H1 (cell line): Measurements from ENCODE around the gene DNMT1. TPM values are rescaled to one million over a fixed set of nuclear protein-coding genes. Genes with fewer than 3 reads are reported as not detected.

ENCODE experiments used
- CTCF ChIA-PET: fragments of 300-600 bp; sonication (Branson Sonifier 250); formaldehyde crosslinking; loops from one replicate; lab custom pipeline; 2021; ENCODE audit not compliant: partially characterized antibody; lab: Charles Lee
- POLR2A ChIA-PET: fragments of 300-600 bp; sonication (Branson Sonifier 250); formaldehyde crosslinking; loops from one replicate; lab custom pipeline; 2021; ENCODE audit warnings: inconsistent platforms; ENCODE audit not compliant: partially characterized antibody; lab: Charles Lee
- DNase-seq, 2 experiments: peaks; one replicate each; pipeline versions ENCODE4 v3.0.0 to v3.0.0-alpha.2; 2010 to 2022; ENCODE audit warnings: low spot score in 2 of 2, low read depth in 1 of 2, mixed read lengths in 1 of 2
- FAIRE-seq: peaks from 2 replicates; lab custom pipeline; 2011; peaks lifted over from hg19 to GRCh38; lab: Jason Lieb, UNC
- H2AFZ ChIP-seq: 2 replicates; pipeline ENCODE4 v1.8.1; 2012; ENCODE audit warnings: low read length, inconsistent platforms
- H2AK5ac ChIP-seq: 2 replicates; pipeline ENCODE4 v1.6.1; 2013; ENCODE audit warnings: low read depth, low read length
- H2BK120ac ChIP-seq: replicated peaks from 2 replicates; pipeline ENCODE3; 2013; ENCODE audit warnings: low read depth, low read length, inconsistent platforms
- H2BK12ac ChIP-seq: 2 replicates; pipeline ENCODE4 v1.6.1; 2013; ENCODE audit warnings: low read depth, low read length
- H2BK15ac ChIP-seq: 2 replicates; pipeline ENCODE4 v1.6.1; 2013; ENCODE audit warnings: low read length
- H2BK20ac ChIP-seq: 2 replicates; pipeline ENCODE4 v1.6.1; 2013; ENCODE audit warnings: low read length
- H2BK5ac ChIP-seq: 2 replicates; pipeline ENCODE4 v1.6.1; 2013; ENCODE audit warnings: low read depth, low read length
- H3K14ac ChIP-seq: 2 replicates; pipeline ENCODE4 v1.6.1; 2013; ENCODE audit warnings: inconsistent platforms; ENCODE audit not compliant: insufficient read length
- H3K18ac ChIP-seq: 2 replicates; pipeline ENCODE4 v1.6.1; 2013; ENCODE audit warnings: low read length; ENCODE audit errors: extremely low read depth
- H3K23ac ChIP-seq: 2 replicates; pipeline ENCODE4 v1.6.1; 2013; ENCODE audit warnings: inconsistent platforms; ENCODE audit not compliant: insufficient read length
- H3K23me2 ChIP-seq: 2 replicates; pipeline ENCODE4 v1.6.1; 2013; ENCODE audit warnings: low read depth, low read length
- H3K27ac ChIP-seq: 2 replicates; pipeline ENCODE4 v1.6.1; 2011; ENCODE audit warnings: low read depth, low read length, inconsistent platforms
- H3K27me3 ChIP-seq, 4 experiments: replicated peaks in 1 of 4; 1 replicate in 1 of 4; 2 replicates in 3 of 4; pipeline versions ENCODE4 v1.6.1 to v1.8.1; 2011 to 2013; ENCODE audit warnings: low read length in 3 of 4, mild to moderate bottlenecking in 3 of 4, inconsistent platforms in 2 of 4, mixed read lengths in 2 of 4, moderate library complexity in 1 of 4; ENCODE audit not compliant: control insufficient read depth in 3 of 4, insufficient read depth in 3 of 4; ENCODE audit errors: extremely low read depth in 1 of 4
- H3K36me3 ChIP-seq, 4 experiments: 2 replicates each; pipeline versions ENCODE4 v1.6.1 to v1.8.1; 2011 to 2013; ENCODE audit warnings: mild to moderate bottlenecking in 4 of 4, low read length in 3 of 4, moderate library complexity in 2 of 4, control low read depth in 1 of 4, inconsistent platforms in 1 of 4; ENCODE audit not compliant: insufficient read depth in 4 of 4, control insufficient read depth in 2 of 4
- H3K4ac ChIP-seq: replicated peaks from 2 replicates; pipeline ENCODE3; 2013; ENCODE audit warnings: low read length, low read depth, mixed read lengths, inconsistent platforms; ENCODE audit not compliant: insufficient read length
- H3K4me1 ChIP-seq, 4 experiments: replicated peaks in 1 of 4; 1 replicate in 1 of 4; 2 replicates in 3 of 4; pipeline versions ENCODE4 v1.6.1 to v1.8.1; 2011 to 2013; ENCODE audit warnings: low read length in 3 of 4, inconsistent platforms in 2 of 4, mixed read lengths in 1 of 4; ENCODE audit not compliant: insufficient read depth in 4 of 4, control insufficient read depth in 3 of 4
- H3K4me2 ChIP-seq, 2 experiments: 2 replicates each; pipeline versions ENCODE4 v1.6.1 to v1.8.1; 2011 to 2013; ENCODE audit warnings: low read depth in 2 of 2, low read length in 2 of 2, control low read depth in 1 of 2, inconsistent platforms in 1 of 2, mild to moderate bottlenecking in 1 of 2; ENCODE audit not compliant: insufficient read depth in 1 of 2
- H3K4me3 ChIP-seq, 4 experiments: fragments of 200-600, 300-600 bp in 1 of 4; sonication (generic), shearing (Covaris generic), sonication (Bioruptor Twin) in 1 of 4; 2 replicates each; pipeline versions ENCODE4 v1.5.1 to v1.8.1; 2011 to 2016; ENCODE audit warnings: low read length in 4 of 4, low read depth in 3 of 4, control low read depth in 2 of 4, inconsistent platforms in 2 of 4, mild to moderate bottlenecking in 2 of 4, mixed read lengths in 1 of 4, moderate library complexity in 1 of 4; ENCODE audit not compliant: insufficient read depth in 2 of 4; ENCODE audit errors: extremely low read depth in 1 of 4
- H3K56ac ChIP-seq: replicated peaks from 2 replicates; pipeline ENCODE3; 2013; ENCODE audit warnings: low read depth, mild to moderate bottlenecking, mixed read lengths, low read length, inconsistent platforms; ENCODE audit not compliant: insufficient read length
- H3K79me1 ChIP-seq: 2 replicates; pipeline ENCODE4 v1.6.1; 2013; ENCODE audit warnings: low read depth, low read length, control low read depth
- H3K79me2 ChIP-seq, 2 experiments: 2 replicates each; pipeline versions ENCODE4 v1.6.1 to v1.8.1; 2012 to 2013; ENCODE audit warnings: low read length in 2 of 2, mild to moderate bottlenecking in 2 of 2, inconsistent platforms in 1 of 2; ENCODE audit not compliant: insufficient read depth in 2 of 2, control insufficient read depth in 1 of 2
- H3K9ac ChIP-seq, 4 experiments: replicated peaks in 1 of 4; 1 replicate in 1 of 4; 2 replicates in 3 of 4; pipeline versions ENCODE4 v1.6.1 to v1.8.1; 2011 to 2013; ENCODE audit warnings: low read depth in 3 of 4, low read length in 3 of 4, control low read depth in 2 of 4, mild to moderate bottlenecking in 2 of 4, moderate library complexity in 2 of 4, inconsistent platforms in 1 of 4; ENCODE audit errors: extremely low read depth in 1 of 4
- H3K9me3 ChIP-seq, 2 experiments: 2 replicates each; pipeline versions ENCODE4 v1.6.1 to v1.8.1; 2012 to 2013; ENCODE audit warnings: mild to moderate bottlenecking in 2 of 2, moderate library complexity in 2 of 2, control low read depth in 1 of 2, inconsistent platforms in 1 of 2, low read depth in 1 of 2, low read length in 1 of 2, mixed read lengths in 1 of 2; ENCODE audit not compliant: insufficient read depth in 2 of 2
- H4K20me1 ChIP-seq, 2 experiments: replicated peaks in 1 of 2; 2 replicates each; pipeline versions ENCODE3 to v1.8.1; 2011 to 2013; ENCODE audit warnings: inconsistent platforms in 2 of 2, low read length in 2 of 2, mild to moderate bottlenecking in 1 of 2; ENCODE audit not compliant: insufficient read depth in 2 of 2, control insufficient read depth in 1 of 2
- H4K5ac ChIP-seq: 2 replicates; pipeline ENCODE4 v1.6.1; 2013; ENCODE audit warnings: low read length, low read depth, mixed read lengths, inconsistent platforms; ENCODE audit not compliant: insufficient read length
- H4K8ac ChIP-seq: 2 replicates; pipeline ENCODE4 v1.8.0; 2013; ENCODE audit warnings: mild to moderate bottlenecking, moderate library complexity, low read length, inconsistent platforms; ENCODE audit not compliant: insufficient read depth; ENCODE audit errors: extremely low read depth
- H4K91ac ChIP-seq: replicated peaks from 2 replicates; pipeline ENCODE3; 2013; ENCODE audit warnings: low read length, mixed read lengths, inconsistent platforms; ENCODE audit not compliant: insufficient read length
- SIRT6 ChIP-seq: IDR thresholded peaks from one replicate; pipeline ENCODE4 v1.7.1; 2012; ENCODE audit warnings: low read length, inconsistent platforms
- TCF12 ChIP-seq: IDR thresholded peaks from 2 replicates; pipeline ENCODE4 v1.6.1; 2011; ENCODE audit warnings: low read depth, mild to moderate bottlenecking, low read length
- WGBS, 2 experiments: shearing (Covaris generic) in 1 of 2; methylation state at CpG; one replicate each; pipeline versions ENCODE4 v1.1.6 to v1.1.7; 2013 to 2015; ENCODE audit warnings: low lambda C conversion rate in 2 of 2, mixed read lengths in 2 of 2, inconsistent platforms in 1 of 2, low coverage in 1 of 2, missing lambda C conversion rate in 1 of 2; ENCODE audit not compliant: insufficient replicate concordance in 2 of 2, insufficient coverage in 1 of 2, insufficient read length in 1 of 2; ENCODE audit errors: extremely low coverage in 1 of 2, missing lambda C conversion rate in 1 of 2; 5-methylcytosine and 5-hydroxymethylcytosine counted together
- polyA plus RNA-seq, 7 experiments: library from polyadenylated mRNA; depleted of rRNA in 3 of 7; stranded (reverse) in 5 of 7; unstranded in 2 of 7; fragments of >200 nt in 5 of 7; fragments of 200-250 nt in 2 of 7; gene quantifications; 1 replicate in 5 of 7; 2 replicates in 1 of 7; 4 replicates in 1 of 7; pipeline versions ENCODE4 v1.2.1 to v1.2.3, GENCODE V29; 2011 to 2013; ENCODE audit warnings: missing spikeins in 2 of 7, mixed read lengths in 2 of 7
- total RNA-seq: library from RNA; stranded (reverse); fragmentation: NEBNext Ultra II Directional; extraction: Animal tissue kit (Norgen Biotek cat#: 25700); gene quantifications from 2 replicates; pipeline ENCODE4 v1.2.1, GENCODE V29; 2021
- TF ChIP-seq, protein P1 (sequence below): IDR thresholded peaks from 2 replicates; pipeline ENCODE4 v1.6.1; 2011; ENCODE audit warnings: low read length, improper control_type of control experiment

The DNMT1 gene
- total and polyA plus RNA-seq, 2 of the 8 experiments (the other 6 are each of a cell fraction or from before 2014, with no cell fraction given), result 101 to 210 TPM

GRCh38 chr19:10226021-10226375, 31.2 kb upstream of the DNMT1 start:
- Histone ChIP-seq H3K79me1 (peaks cover 11% of the 10 kb centered on the region), H4K20me1 (peaks cover 12% of the 10 kb centered on the region in 2 experiments), H2BK20ac (no peak overlapping the region), H3K4me1 (peaks cover 3 to 4% (median 3%) of the 10 kb centered on the region in 4 experiments; a peak in 4 of 7 replicates), H3K9ac (peak overlapping the region in 1 of 4 experiments; percentile 18; a peak in 1 of 7 replicates), H3K56ac (no peak overlapping the region), H3K9me3 (no peaks in the 10 kb centered on the region), H4K5ac (no peak overlapping the region), H2AFZ (no peak overlapping the region), H3K36me3 (peaks cover 0 to 3% (median under 1%) of the 10 kb centered on the region in 4 experiments; a peak in 3 of 8 replicates), H2BK5ac (no peak overlapping the region), H3K27ac (peak overlapping the region; percentile 50; the same call in 1 of the 2 replicates), H4K8ac (no peak overlapping the region), H3K79me2 (peaks cover 0 to 16% of the 10 kb centered on the region in 2 experiments; a peak in 2 of 4 replicates), H3K27me3 (no peaks in the 10 kb centered on the region), H3K23ac (no peak overlapping the region), H2AK5ac (peak overlapping the region; percentile 82; the same call in 1 of the 2 replicates), H3K18ac (no peak overlapping the region; the same call in 1 of the 2 replicates), H4K91ac (no peak overlapping the region), H2BK12ac (peak overlapping the region; percentile 39; the same call in 1 of the 2 replicates), H3K4me3 (no peak overlapping the region), H3K4me2 (no peak overlapping the region), H3K23me2 (peaks cover 7% of the 10 kb centered on the region; the same call in 1 of the 2 replicates), H3K14ac (no peak overlapping the region), H2BK120ac (no peak overlapping the region), H2BK15ac (no peak overlapping the region), H3K4ac (no peak overlapping the region)
- DNase-seq (no peak), FAIRE-seq (no peak)
- ChIA-PET POLR2A (interaction anchor here (0.5 to 2.3 kb wide), 5 partner anchors 11 to 34 kb away, joined by 3 to 6 read pairs (median 3); partner anchors contain the start of gene DNMT1), CTCF (interaction anchor here (0.5 to 6.4 kb wide), 7 partner anchors 9 to 1644 kb away, joined by 3 to 59 read pairs (median 3); no protein-coding TSS in a partner anchor)
- TF ChIP-seq SIRT6 (no peak), TCF12 (no peak)
- TF ChIP-seq, protein P1, sequence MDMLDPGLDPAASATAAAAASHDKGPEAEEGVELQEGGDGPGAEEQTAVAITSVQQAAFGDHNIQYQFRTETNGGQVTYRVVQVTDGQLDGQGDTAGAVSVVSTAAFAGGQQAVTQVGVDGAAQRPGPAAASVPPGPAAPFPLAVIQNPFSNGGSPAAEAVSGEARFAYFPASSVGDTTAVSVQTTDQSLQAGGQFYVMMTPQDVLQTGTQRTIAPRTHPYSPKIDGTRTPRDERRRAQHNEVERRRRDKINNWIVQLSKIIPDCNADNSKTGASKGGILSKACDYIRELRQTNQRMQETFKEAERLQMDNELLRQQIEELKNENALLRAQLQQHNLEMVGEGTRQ, result no peak
- 91% methylated on average over 6 of the region's 6 CpGs; no CpG with 5 or more reads in 1 of the 2 experiments for WGBS, 2 experiments
